Prostate gland (tissue), 2 donors: ENCODE measurements around the gene NOL6.

Experiments
- CTCF ChIP-seq, 4 experiments: fragments of 200-600 bp in 2 of 4; fragments of 450-650 bp in 2 of 4; sonication (generic) in 2 of 4; IDR thresholded peaks; 1 replicate in 3 of 4; 2 replicates in 1 of 4; pipeline ENCODE4 v1.5.1; 2016 to 2019; ENCODE audit warnings: antibody characterized with exemption in 4 of 4, mild to moderate bottlenecking in 2 of 4, moderate library complexity in 2 of 4
- POLR2A ChIP-seq: fragments of 450-650 bp; IDR thresholded peaks from one replicate; pipeline ENCODE4 v1.6.1; 2016; ENCODE audit warnings: antibody characterized with exemption, mild to moderate bottlenecking
- POLR2AphosphoS5 ChIP-seq: sonication (generic); formaldehyde crosslinking; IDR thresholded peaks from one replicate; pipeline ENCODE4 v1.6.1; 2017; ENCODE audit warnings: antibody characterized with exemption

- TF ChIP-seq POLR2A (no peak), CTCF (IDR thresholded peaks at IDR 0.05) (no peak), POLR2AphosphoS5 (no peak)
Observed at GRCh38 chr9:33472171-33472880, 1.4 kb downstream of the NOL6 start.
